IMR-90 (cell line): ENCODE data around the gene LAMTOR1. TPM values are rescaled to one million over a fixed set of nuclear protein-coding genes. Genes with fewer than 3 reads are reported as not detected.

Experiments
- ATAC-seq: fragments of 200-7000 bp; cut with Tn5 transposase; 2 replicates; pipeline ENCODE4 v1.9.1; 2020; ENCODE audit warnings: low read depth, mild to moderate bottlenecking, moderate library complexity
- BruUV-seq: library from RNA; stranded (reverse); fragments of 400-500 nt; replicated peaks from 2 replicates; lab custom pipeline; 2021; lab: Mats Ljungman, UMichigan
- CTCF ChIA-PET: fragments of 300-600 bp; formaldehyde crosslinking; extraction: SDS; loops from one replicate; lab custom pipeline; 2021; ENCODE audit warnings: antibody characterized with exemption; lab: Yijun Ruan, JAX
- POLR2A ChIA-PET: fragments of 300-600 bp; sonication (Branson Sonifier 250); formaldehyde crosslinking; loops from one replicate; lab custom pipeline; 2022; ENCODE audit warnings: antibody characterized with exemption; ENCODE audit not compliant: unreplicated experiment; lab: Charles Lee
- DNase-seq: peaks from one replicate; pipeline ENCODE4 v3.0.0; 2013
- H2AFZ ChIP-seq: replicated peaks from 2 replicates; pipeline ENCODE3; 2013; ENCODE audit warnings: low read length, mild to moderate bottlenecking; ENCODE audit not compliant: poor library complexity
- H2AK5ac ChIP-seq: 2 replicates; pipeline ENCODE4 v1.6.1; 2013; ENCODE audit warnings: low read depth, low read length, inconsistent platforms
- H2AK9ac ChIP-seq: replicated peaks from 2 replicates; pipeline ENCODE3; 2013; ENCODE audit warnings: mild to moderate bottlenecking, low read depth, low read length, moderate library complexity; ENCODE audit not compliant: poor library complexity
- H2BK120ac ChIP-seq: 2 replicates; pipeline ENCODE4 v1.6.1; 2013; ENCODE audit warnings: low read depth, low read length, inconsistent platforms
- H2BK15ac ChIP-seq: 3 replicates; pipeline ENCODE4 v1.6.1; 2013; ENCODE audit warnings: low read depth, low read length, inconsistent platforms
- H2BK20ac ChIP-seq: 2 replicates; pipeline ENCODE4 v1.6.1; 2013; ENCODE audit warnings: low read depth, mild to moderate bottlenecking, inconsistent platforms, low read length, moderate library complexity
- H2BK5ac ChIP-seq: 2 replicates; pipeline ENCODE4 v1.6.1; 2013; ENCODE audit warnings: mild to moderate bottlenecking, low read depth, low read length, inconsistent platforms; ENCODE audit not compliant: poor library complexity, severe bottlenecking
- H3K14ac ChIP-seq: replicated peaks from 2 replicates; pipeline ENCODE4 v1.6.1; 2013; ENCODE audit warnings: low read depth, low read length, inconsistent platforms
- H3K18ac ChIP-seq: 2 replicates; pipeline ENCODE4 v1.6.1; 2013; ENCODE audit warnings: low read depth, low read length, control low read depth
- H3K23ac ChIP-seq: 2 replicates; pipeline ENCODE4 v1.6.1; 2013; ENCODE audit warnings: low read depth, low read length, inconsistent platforms
- H3K27ac ChIP-seq: 2 replicates; pipeline ENCODE4 v1.5.1; 2013; ENCODE audit warnings: mild to moderate bottlenecking, control low read depth, low read length; ENCODE audit not compliant: insufficient read depth
- H3K27me3 ChIP-seq: 2 replicates; pipeline ENCODE4 v1.6.1; 2013; ENCODE audit warnings: low read length; ENCODE audit not compliant: control insufficient read depth, insufficient read depth
- H3K36me3 ChIP-seq: 2 replicates; pipeline ENCODE4 v1.6.1; 2013; ENCODE audit warnings: low read length, mixed read lengths; ENCODE audit not compliant: control insufficient read depth, insufficient read depth
- H3K4ac ChIP-seq: 2 replicates; pipeline ENCODE4 v1.6.1; 2013; ENCODE audit warnings: low read depth, low read length, inconsistent platforms
- H3K4me1 ChIP-seq: 2 replicates; pipeline ENCODE4 v1.6.1; 2013; ENCODE audit warnings: low read length, mixed read lengths; ENCODE audit not compliant: control insufficient read depth, insufficient read depth
- H3K4me2 ChIP-seq: 2 replicates; pipeline ENCODE4 v1.6.1; 2013; ENCODE audit warnings: low read depth, mild to moderate bottlenecking, control low read depth, low read length, moderate library complexity
- H3K4me3 ChIP-seq: 2 replicates; pipeline ENCODE4 v1.5.1; 2013; ENCODE audit warnings: low read depth, mild to moderate bottlenecking, control low read depth, low read length, moderate library complexity; ENCODE audit not compliant: insufficient read depth
- H3K56ac ChIP-seq: 2 replicates; pipeline ENCODE4 v1.6.1; 2013; ENCODE audit warnings: low read length, inconsistent platforms; ENCODE audit not compliant: insufficient read depth; ENCODE audit errors: extremely low read depth
- H3K79me1 ChIP-seq, 2 experiments: 2 replicates each; pipeline ENCODE4 v1.6.1; 2013; ENCODE audit warnings: low read length in 2 of 2, inconsistent platforms in 1 of 2, low read depth in 1 of 2
- H3K9ac ChIP-seq: 2 replicates; pipeline ENCODE4 v1.6.1; 2013; ENCODE audit warnings: low read depth, low read length, control low read depth
- H3K9me1 ChIP-seq: 2 replicates; pipeline ENCODE4 v1.6.1; 2013; ENCODE audit warnings: low read length, inconsistent platforms; ENCODE audit not compliant: insufficient read depth
- H3K9me3 ChIP-seq: 2 replicates; pipeline ENCODE4 v1.6.1; 2013; ENCODE audit warnings: low read length; ENCODE audit not compliant: control insufficient read depth, insufficient read depth
- H4K20me1 ChIP-seq: 2 replicates; pipeline ENCODE4 v1.6.1; 2013; ENCODE audit warnings: low read length, inconsistent platforms; ENCODE audit not compliant: insufficient read depth
- H4K5ac ChIP-seq: 2 replicates; pipeline ENCODE4 v1.6.1; 2013; ENCODE audit warnings: mild to moderate bottlenecking, low read depth, low read length, control low read depth
- H4K8ac ChIP-seq, 2 experiments: 2 replicates each; pipeline ENCODE4 v1.6.1; 2013; ENCODE audit warnings: low read depth in 2 of 2, low read length in 2 of 2, control low read depth in 1 of 2, inconsistent platforms in 1 of 2
- H4K91ac ChIP-seq: 2 replicates; pipeline ENCODE4 v1.6.1; 2013; ENCODE audit warnings: low read depth, low read length, inconsistent platforms; ENCODE audit not compliant: insufficient read depth
- BHLHE40 ChIP-seq: fragments of 150-350 bp; IDR thresholded peaks from 2 replicates; pipeline ENCODE4 v1.6.1; 2016; ENCODE audit warnings: mild to moderate bottlenecking, low read depth, low read length
- CHD1 ChIP-seq: IDR thresholded peaks from 2 replicates; pipeline ENCODE4 v1.6.1; 2012; ENCODE audit warnings: low read depth, low read length, improper control_type of control experiment
- MAFK ChIP-seq: IDR thresholded peaks from 2 replicates; pipeline ENCODE4 v1.6.1; 2012; ENCODE audit warnings: low read depth, low read length, improper control_type of control experiment
- MXI1 ChIP-seq: IDR thresholded peaks from 2 replicates; pipeline ENCODE4 v1.6.1; 2012; ENCODE audit warnings: low read depth, mild to moderate bottlenecking, low read length, moderate library complexity, borderline replicate concordance
- NFE2L2 ChIP-seq: fragments of 150-350 bp; IDR thresholded peaks from 2 replicates; pipeline ENCODE4 v1.6.1; 2016; ENCODE audit warnings: low read depth, mild to moderate bottlenecking, low read length
- POLR2A ChIP-seq: IDR thresholded peaks from 2 replicates; pipeline ENCODE4 v1.6.1; 2012; ENCODE audit warnings: mild to moderate bottlenecking, low read depth, low read length
- SMC3 ChIP-seq: fragments of 150-350 bp; IDR thresholded peaks from 2 replicates; pipeline ENCODE4 v1.6.1; 2016; ENCODE audit warnings: low read depth, mild to moderate bottlenecking, antibody characterized with exemption, low read length, moderate library complexity
- dilution Hi-C: fragments of 300-500 bp; cut with HindIII; formaldehyde crosslinking; loops from one replicate; pipeline ENCODE4 v1.14.3; 2018; ENCODE audit warnings: low sequenced_read_pairs; ENCODE audit not compliant: unreplicated experiment
- in situ Hi-C: fragments of 300-500 bp; cut with MboI; formaldehyde crosslinking; loops from 3 replicates; pipeline ENCODE4 v1.14.3; 2019; ENCODE audit warnings: low sequenced_read_pairs, inconsistent platforms, mixed read lengths
- intact Hi-C: fragments of 100-400 bp; cut with micrococcal nuclease; formaldehyde crosslinking; loops from 2 replicates; pipeline ENCODE4 v1.10.0; 2022
- polyA plus RNA-seq, 3 experiments: library from polyadenylated mRNA; depleted of rRNA; stranded (reverse); fragments of >200 nt; gene quantifications; 2 replicates each; pipeline ENCODE4 v1.2.3, GENCODE V29; 2012; ENCODE audit warnings: low replicate concordance in 1 of 3
- total RNA-seq: library from RNA; depleted of rRNA; stranded (reverse); fragments of >200 nt; gene quantifications from 2 replicates; pipeline ENCODE4 v1.2.3, GENCODE V29; 2012
- TF ChIP-seq, protein P1 (sequence below): fragments of 150-350 bp; IDR thresholded peaks from 2 replicates; pipeline ENCODE4 v1.6.1; 2017; ENCODE audit warnings: mild to moderate bottlenecking, antibody characterized with exemption, low read length, low read depth
- TF ChIP-seq, protein P2 (sequence below): fragments of 150-350 bp; IDR thresholded peaks from 2 replicates; pipeline ENCODE4 v1.6.1; 2016; ENCODE audit warnings: low read depth, mild to moderate bottlenecking, low read length, moderate library complexity, borderline replicate concordance

The LAMTOR1 gene
- total and polyA plus RNA-seq, 2 of the 4 experiments (the other 2 are of a cell fraction), result 126 to 137 TPM

DNA sequence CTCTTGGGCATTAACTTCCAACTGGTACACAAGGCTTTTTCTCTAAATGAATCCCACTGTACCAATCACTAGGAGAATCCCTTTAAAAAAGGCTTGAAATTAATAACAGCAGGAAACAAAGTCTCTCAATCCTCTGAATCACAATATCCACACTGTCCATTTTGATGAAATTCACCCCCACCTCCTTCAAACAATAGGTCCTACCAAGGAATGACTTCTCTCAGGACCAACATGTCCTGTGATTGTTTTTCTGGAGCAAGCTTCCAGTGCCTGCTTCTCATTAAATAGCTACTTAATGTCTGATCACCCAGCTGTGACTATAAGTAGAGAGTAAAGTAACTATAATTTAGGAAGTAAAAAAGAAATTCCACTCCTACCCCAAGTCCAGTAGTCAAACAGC, 35.8 kb downstream of the LAMTOR1 start:
- Histone ChIP-seq H2AFZ (no peak overlapping the region), H3K18ac (peak overlapping the region; percentile 68; the same call in 1 of the 2 replicates), H3K36me3 (no peaks in the 10 kb centered on the region; the same call in 1 of the 2 replicates), H2BK15ac (0 out of 3 replicates have a peak overlapping the region, but pooled peaks have one; percentile 29), H3K9ac (no peak overlapping the region; the same call in 1 of the 2 replicates), H3K9me1 (peaks cover 21% of the 10 kb centered on the region), H3K27me3 (no peaks in the 10 kb centered on the region), H3K4me2 (peak overlapping the region; percentile 83), H2BK20ac (0 out of 2 replicates have a peak overlapping the region, but pooled peaks have one; percentile 17), H3K4me3 (no peak overlapping the region), H2AK5ac (no peak overlapping the region), H2BK5ac (peak overlapping the region; percentile 18), H3K27ac (peak overlapping the region; percentile 31; the same call in 1 of the 2 replicates), H4K8ac (peak overlapping the region in 1 of 2 experiments; percentile 59; a peak in 2 of 4 replicates), H3K4ac (peak overlapping the region; percentile 47; the same call in 1 of the 2 replicates), H2BK120ac (no peak overlapping the region), H3K4me1 (peaks cover 28% of the 10 kb centered on the region), H4K20me1 (peaks cover 4% of the 10 kb centered on the region; the same call in 1 of the 2 replicates), H4K5ac (peak overlapping the region; percentile 75), H3K79me1 (peaks cover 28 to 67% of the 10 kb centered on the region in 2 experiments), H3K56ac (no peak overlapping the region), H3K14ac (peak overlapping the region; percentile 67; the same call in 1 of the 2 replicates), H4K91ac (peak overlapping the region; percentile 33; the same call in 1 of the 2 replicates), H3K23ac (peak overlapping the region; percentile 31; the same call in 1 of the 2 replicates), H2AK9ac (no peak overlapping the region), H3K9me3 (no peaks in the 10 kb centered on the region)
- BruUV-seq, result no TSS peak
- intact Hi-C loops, result no loop called here
- DNase-seq (no peak), ATAC-seq (no peak)
- TF ChIP-seq, protein P1, sequence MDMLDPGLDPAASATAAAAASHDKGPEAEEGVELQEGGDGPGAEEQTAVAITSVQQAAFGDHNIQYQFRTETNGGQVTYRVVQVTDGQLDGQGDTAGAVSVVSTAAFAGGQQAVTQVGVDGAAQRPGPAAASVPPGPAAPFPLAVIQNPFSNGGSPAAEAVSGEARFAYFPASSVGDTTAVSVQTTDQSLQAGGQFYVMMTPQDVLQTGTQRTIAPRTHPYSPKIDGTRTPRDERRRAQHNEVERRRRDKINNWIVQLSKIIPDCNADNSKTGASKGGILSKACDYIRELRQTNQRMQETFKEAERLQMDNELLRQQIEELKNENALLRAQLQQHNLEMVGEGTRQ, result no peak
- no peak for TF ChIP-seq MXI1
- TF ChIP-seq NFE2L2, result no peak
- no peak for TF ChIP-seq SMC3
- TF ChIP-seq CHD1, result no peak
- TF ChIP-seq, protein P2, sequence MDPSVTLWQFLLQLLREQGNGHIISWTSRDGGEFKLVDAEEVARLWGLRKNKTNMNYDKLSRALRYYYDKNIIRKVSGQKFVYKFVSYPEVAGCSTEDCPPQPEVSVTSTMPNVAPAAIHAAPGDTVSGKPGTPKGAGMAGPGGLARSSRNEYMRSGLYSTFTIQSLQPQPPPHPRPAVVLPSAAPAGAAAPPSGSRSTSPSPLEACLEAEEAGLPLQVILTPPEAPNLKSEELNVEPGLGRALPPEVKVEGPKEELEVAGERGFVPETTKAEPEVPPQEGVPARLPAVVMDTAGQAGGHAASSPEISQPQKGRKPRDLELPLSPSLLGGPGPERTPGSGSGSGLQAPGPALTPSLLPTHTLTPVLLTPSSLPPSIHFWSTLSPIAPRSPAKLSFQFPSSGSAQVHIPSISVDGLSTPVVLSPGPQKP, result no peak
- no peak for TF ChIP-seq BHLHE40
- no peak for TF ChIP-seq MAFK
- TF ChIP-seq POLR2A, result no peak
- ChIA-PET POLR2A (no interaction called here), CTCF (no interaction called here)
- in situ Hi-C loops, result no loop called here
- dilution Hi-C loops, result no loop called here
